Adipocyte (in vitro differentiated cells): ENCODE data around the gene KRTAP5-5.
"Not testable (repeated sequence)": the region's sequence is repeated elsewhere in the genome, so short reads cannot be mapped to it uniquely, and the experiment has no call there.

Experiments used
- DNase-seq: peaks from one replicate; pipeline ENCODE4 v3.0.0-alpha.2; 2015; ENCODE audit warnings: low read depth
- H3K27me3 ChIP-seq: replicated peaks from 2 replicates; pipeline ENCODE4 v1.7.0; 2013; ENCODE audit warnings: mild to moderate bottlenecking, low read length, moderate library complexity; ENCODE audit not compliant: control insufficient read depth, insufficient read depth
- H3K36me3 ChIP-seq: 2 replicates; pipeline ENCODE4 v1.7.0; 2013; ENCODE audit warnings: low read length, mild to moderate bottlenecking, moderate library complexity; ENCODE audit not compliant: control insufficient read depth, insufficient read depth, severe bottlenecking
- H3K4me1 ChIP-seq: 2 replicates; pipeline ENCODE4 v1.7.0; 2013; ENCODE audit warnings: mild to moderate bottlenecking, low read length, moderate library complexity; ENCODE audit not compliant: control insufficient read depth, insufficient read depth
- H3K4me3 ChIP-seq: 2 replicates; pipeline ENCODE4 v1.7.0; 2013; ENCODE audit warnings: mild to moderate bottlenecking, low read length, moderate library complexity
- H3K9ac ChIP-seq: 2 replicates; pipeline ENCODE4 v1.7.0; 2013; ENCODE audit warnings: mild to moderate bottlenecking, low read length, moderate library complexity
- H3K9me3 ChIP-seq: 2 replicates; pipeline ENCODE4 v1.7.0; 2013; ENCODE audit warnings: mild to moderate bottlenecking, low read length, moderate library complexity; ENCODE audit not compliant: control insufficient read depth

Gene KRTAP5-5

GRCh38 chr11:1597331-1597993, 32.1 kb upstream of the KRTAP5-5 start:
- Histone ChIP-seq H3K9ac (no peak overlapping the region), H3K36me3 (no peaks in the 10 kb centered on the region), H3K27me3 (peaks cover 68% of the 10 kb centered on the region), H3K4me3 (no peak overlapping the region), H3K4me1 (no peaks in the 10 kb centered on the region), H3K9me3 (peaks cover 3% of the 10 kb centered on the region)
- no peak for DNase-seq

GRCh38 chr11:1597994-1598380, 31.6 kb upstream of the KRTAP5-5 start, which contains the start of gene KRTAP5-2:
Gene KRTAP5-2 (minus strand): TSS chr11:1598294. CDS start chr11:1598250, 44 bp downstream.
- no peak for DNase-seq
- no peaks in the 10 kb centered on the region for H3K4me1 ChIP-seq
- H3K4me3 ChIP-seq = no peak within 1 kb of the TSS
- peaks cover 3% of the 10 kb centered on the region for H3K9me3 ChIP-seq
- H3K36me3 ChIP-seq = no peaks in the 10 kb centered on the region
- peaks cover 65% of the 10 kb centered on the region for H3K27me3 ChIP-seq
- no peak within 1 kb of the TSS for H3K9ac ChIP-seq

DNA sequence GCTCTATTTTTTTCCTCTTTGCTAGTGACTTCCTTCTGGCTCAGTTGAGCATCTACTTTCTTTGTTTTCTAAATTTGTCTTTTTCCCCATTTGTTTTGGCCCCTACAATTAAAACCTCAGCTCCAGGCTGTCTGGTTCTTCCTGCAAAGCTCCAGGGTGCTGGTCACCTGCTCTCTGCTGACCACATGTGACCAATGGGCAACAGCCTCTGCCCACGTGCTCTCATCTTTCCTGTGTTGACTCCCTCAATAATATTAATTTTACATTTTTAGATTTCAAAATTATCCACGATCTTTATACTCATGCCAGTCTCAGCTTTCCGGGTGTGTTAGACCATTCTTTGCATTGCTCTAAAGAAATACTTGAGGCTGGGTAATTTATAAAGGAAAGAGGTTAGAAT, 31.2 kb upstream of the KRTAP5-5 start:
- DNase-seq, H3K9me3 ChIP-seq, H3K4me3 ChIP-seq, H3K9ac ChIP-seq, H3K4me1 ChIP-seq, H3K36me3 ChIP-seq: not testable (repeated sequence)
- H3K27me3 ChIP-seq = peaks cover 64% of the 10 kb centered on the region

- H3K9ac ChIP-seq = no peak overlapping the region
- H3K9me3 ChIP-seq = peaks cover 3% of the 10 kb centered on the region
- no peaks in the 10 kb centered on the region for H3K4me1 ChIP-seq
- H3K27me3 ChIP-seq = peaks cover 64% of the 10 kb centered on the region
- no peak for DNase-seq
- no peaks in the 10 kb centered on the region for H3K36me3 ChIP-seq
- H3K4me3 ChIP-seq = no peak overlapping the region
These were observed 30.8 kb upstream of the KRTAP5-5 start for GRCh38 chr11:1598816-1599215.

GRCh38 chr11:1600626-1601025, 28.9 kb upstream of the KRTAP5-5 start:
- Histone ChIP-seq H3K9ac (no peak overlapping the region), H3K27me3 (peaks cover 67% of the 10 kb centered on the region), H3K36me3 (no peaks in the 10 kb centered on the region), H3K4me3 (no peak overlapping the region), H3K4me1 (no peaks in the 10 kb centered on the region), H3K9me3 (peaks cover 3% of the 10 kb centered on the region)
- no peak for DNase-seq

- not testable (repeated sequence) for H3K4me1 ChIP-seq
These were observed 27.9 kb upstream of the KRTAP5-5 start for GRCh38 chr11:1601663-1602062.

DNA sequence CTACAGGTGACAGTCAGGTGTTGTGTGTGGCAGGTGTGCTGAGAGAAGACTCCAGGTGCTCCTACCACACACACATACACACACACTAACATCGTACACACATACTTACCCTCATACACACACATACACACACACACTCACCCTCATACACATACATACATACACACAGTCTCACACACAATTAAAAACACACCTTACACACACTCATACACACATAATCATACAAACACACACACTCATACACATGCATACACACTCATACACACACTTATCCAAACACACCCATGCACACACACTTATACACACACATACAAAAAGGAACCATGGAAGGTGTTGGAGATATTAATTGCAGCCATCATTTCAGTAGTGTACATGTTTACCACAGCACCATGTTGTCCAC, 25.9 kb upstream of the KRTAP5-5 start:
- H3K4me1 ChIP-seq = no peaks in the 10 kb centered on the region
- no peak overlapping the region for H3K9ac ChIP-seq
- peaks cover 60% of the 10 kb centered on the region for H3K27me3 ChIP-seq
- no peak overlapping the region for H3K4me3 ChIP-seq
- no peaks in the 10 kb centered on the region for H3K36me3 ChIP-seq
- no peak for DNase-seq
- H3K9me3 ChIP-seq = peaks cover 3% of the 10 kb centered on the region

More at GRCh38 chr11:1601663-1602062, 27.9 kb upstream of the KRTAP5-5 start:
- not testable (repeated sequence) for DNase-seq, H3K9me3 ChIP-seq, H3K9ac ChIP-seq, H3K36me3 ChIP-seq, H3K4me3 ChIP-seq
- peaks cover 68% of the 10 kb centered on the region for H3K27me3 ChIP-seq

DNA sequence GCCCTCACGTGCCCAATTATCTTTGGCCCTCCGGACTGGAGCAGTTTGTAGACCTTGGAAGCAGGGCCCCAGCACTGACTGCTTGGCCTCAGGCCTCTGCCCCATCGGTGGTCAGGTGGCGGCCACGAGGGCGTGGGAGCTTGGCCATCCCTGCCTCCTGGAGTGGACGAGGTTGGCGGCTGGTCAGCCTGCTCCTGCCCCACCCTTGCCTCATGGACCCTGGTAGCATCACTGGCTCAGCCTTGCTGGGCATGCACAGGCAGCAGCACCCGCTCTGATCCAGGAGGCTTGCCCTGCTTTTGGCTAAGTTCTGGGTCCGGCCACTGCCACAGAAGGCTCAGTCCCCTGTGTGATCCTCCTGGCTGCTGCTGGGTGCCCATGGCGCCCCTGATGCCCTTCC, 25.4 kb upstream of the KRTAP5-5 start:
- H3K36me3 ChIP-seq = no peaks in the 10 kb centered on the region
- no peak for DNase-seq
- H3K9me3 ChIP-seq = peaks cover 3% of the 10 kb centered on the region
- H3K27me3 ChIP-seq = peaks cover 63% of the 10 kb centered on the region
- H3K4me3 ChIP-seq = no peak overlapping the region
- no peaks in the 10 kb centered on the region for H3K4me1 ChIP-seq
- H3K9ac ChIP-seq = no peak overlapping the region

GRCh38 chr11:1604711-1605110, 24.9 kb upstream of the KRTAP5-5 start:
- Histone ChIP-seq H3K9ac (no peak overlapping the region), H3K9me3 (peaks cover 3% of the 10 kb centered on the region), H3K4me3 (no peak overlapping the region), H3K4me1 (no peaks in the 10 kb centered on the region), H3K36me3 (no peaks in the 10 kb centered on the region), H3K27me3 (peaks cover 63% of the 10 kb centered on the region)
- no peak for DNase-seq

DNA sequence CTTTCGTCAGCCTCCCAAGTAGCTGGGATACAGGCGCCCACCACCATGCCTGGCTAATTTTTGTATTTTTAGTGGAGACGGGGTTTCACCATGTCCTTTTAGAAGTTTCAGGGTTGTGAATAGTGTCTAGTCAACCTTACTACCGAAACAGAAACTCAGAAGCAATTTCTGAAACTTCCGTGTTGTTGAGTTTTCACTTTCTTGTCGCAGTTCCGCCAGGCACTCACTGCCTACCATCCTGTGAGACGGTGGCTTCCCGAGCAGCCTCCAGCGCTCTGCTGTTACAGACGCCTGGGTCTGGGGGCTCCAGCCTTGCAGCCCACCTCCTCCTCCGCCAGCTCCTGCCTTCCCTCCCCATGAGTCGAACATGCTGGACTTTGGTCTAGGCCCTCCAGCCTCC, 23.7 kb upstream of the KRTAP5-5 start:
- H3K4me1 ChIP-seq, H3K4me3 ChIP-seq, H3K9me3 ChIP-seq, H3K36me3 ChIP-seq, H3K9ac ChIP-seq, DNase-seq: not testable (repeated sequence)
- peaks cover 54% of the 10 kb centered on the region for H3K27me3 ChIP-seq

- DNase-seq, H3K4me1 ChIP-seq, H3K4me3 ChIP-seq, H3K36me3 ChIP-seq, H3K9me3 ChIP-seq, H3K9ac ChIP-seq: not testable (repeated sequence)
- peaks cover 40% of the 10 kb centered on the region for H3K27me3 ChIP-seq
These were observed 22.3 kb upstream of the KRTAP5-5 start for GRCh38 chr11:1607156-1607845.
